GM12864 (cell line): ENCODE data around the gene PRSS57.

Experiments
- DNase-seq: peaks from one replicate; pipeline ENCODE4 v3.0.0-alpha.2; 2011; ENCODE audit warnings: low read depth
- H3K4me3 ChIP-seq: 2 replicates; pipeline ENCODE4 v1.5.1; 2011; ENCODE audit warnings: mild to moderate bottlenecking, low read depth, low read length, control low read depth
- CTCF ChIP-seq: IDR thresholded peaks from 2 replicates; pipeline ENCODE4 v1.5.1; 2011; ENCODE audit warnings: low read depth, mild to moderate bottlenecking, moderate library complexity, low read length, control low read depth, inconsistent platforms; ENCODE audit errors: missing control alignments

PRSS57 gene

GRCh38 chr19:651114-651818, 44.0 kb downstream of the PRSS57 start:
- H3K4me3 ChIP-seq: no peak overlapping the region
- no peak for TF ChIP-seq CTCF
- no peak for DNase-seq

GRCh38 chr19:650121-650520, 45.1 kb downstream of the PRSS57 start:
- no peak for TF ChIP-seq CTCF

GRCh38 chr19:648904-649801, 46.1 kb downstream of the PRSS57 start:
- no peak for TF ChIP-seq CTCF
- no peak for DNase-seq
- no peak overlapping the region for H3K4me3 ChIP-seq

More at GRCh38 chr19:650121-650520, 45.1 kb downstream of the PRSS57 start:
- H3K4me3 ChIP-seq: no peak overlapping the region
- DNase-seq: no peak

- no peak for TF ChIP-seq CTCF
- H3K4me3 ChIP-seq: no peak overlapping the region
- no peak for DNase-seq
These were observed 46.9 kb downstream of the PRSS57 start for GRCh38 chr19:648305-648704.

- no peak for TF ChIP-seq CTCF
- DNase-seq: no peak
- H3K4me3 ChIP-seq: no peak overlapping the region
These were observed 47.5 kb downstream of the PRSS57 start for GRCh38 chr19:647566-648284.

- no peak for TF ChIP-seq CTCF
- H3K4me3 ChIP-seq: no peak overlapping the region
These were observed 48.3 kb downstream of the PRSS57 start for GRCh38 chr19:646779-647565.

More at GRCh38 chr19:646779-647565, 48.3 kb downstream of the PRSS57 start:
- no peak for DNase-seq
